ENCODE data around the gene CUBN. TPM values are rescaled to one million over a fixed set of nuclear protein-coding genes. Genes with fewer than 3 reads are reported as not detected.

Gene CUBN
- total RNA-seq, 1 donor from 2014 or later, result 0.32 TPM

GRCh38 chr10:17162828-17163227 lies 33.2 kb upstream of the CUBN start:
- H3K9me3 Mint-ChIP-seq (ENCODE audit: unreplicated experiment), result no peaks in the 10 kb centered on the region
- no peaks in the 10 kb centered on the region for H3K36me3 Mint-ChIP-seq (ENCODE audit: unreplicated experiment)
- H3K27ac Mint-ChIP-seq (ENCODE audit: unreplicated experiment), result no peak overlapping the region
- DNase-seq, result no peak
- no peaks in the 10 kb centered on the region for H3K27me3 Mint-ChIP-seq (ENCODE audit: unreplicated experiment)
- TF ChIP-seq, protein P1, sequence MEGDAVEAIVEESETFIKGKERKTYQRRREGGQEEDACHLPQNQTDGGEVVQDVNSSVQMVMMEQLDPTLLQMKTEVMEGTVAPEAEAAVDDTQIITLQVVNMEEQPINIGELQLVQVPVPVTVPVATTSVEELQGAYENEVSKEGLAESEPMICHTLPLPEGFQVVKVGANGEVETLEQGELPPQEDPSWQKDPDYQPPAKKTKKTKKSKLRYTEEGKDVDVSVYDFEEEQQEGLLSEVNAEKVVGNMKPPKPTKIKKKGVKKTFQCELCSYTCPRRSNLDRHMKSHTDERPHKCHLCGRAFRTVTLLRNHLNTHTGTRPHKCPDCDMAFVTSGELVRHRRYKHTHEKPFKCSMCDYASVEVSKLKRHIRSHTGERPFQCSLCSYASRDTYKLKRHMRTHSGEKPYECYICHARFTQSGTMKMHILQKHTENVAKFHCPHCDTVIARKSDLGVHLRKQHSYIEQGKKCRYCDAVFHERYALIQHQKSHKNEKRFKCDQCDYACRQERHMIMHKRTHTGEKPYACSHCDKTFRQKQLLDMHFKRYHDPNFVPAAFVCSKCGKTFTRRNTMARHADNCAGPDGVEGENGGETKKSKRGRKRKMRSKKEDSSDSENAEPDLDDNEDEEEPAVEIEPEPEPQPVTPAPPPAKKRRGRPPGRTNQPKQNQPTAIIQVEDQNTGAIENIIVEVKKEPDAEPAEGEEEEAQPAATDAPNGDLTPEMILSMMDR (IDR thresholded peaks at IDR 0.05; ENCODE audit: partially characterized antibody, unreplicated experiment), result no peak
- H3K4me3 Mint-ChIP-seq (ENCODE audit: unreplicated experiment), result no peak overlapping the region
- H3K4me1 Mint-ChIP-seq (ENCODE audit: low read depth, unreplicated experiment), result no peaks in the 10 kb centered on the region

GRCh38 chr10:17161775-17162174 lies 32.2 kb upstream of the CUBN start:
- H3K27me3 Mint-ChIP-seq (ENCODE audit: unreplicated experiment), result no peaks in the 10 kb centered on the region
- H3K4me3 Mint-ChIP-seq (ENCODE audit: unreplicated experiment), result no peak overlapping the region
- H3K27ac Mint-ChIP-seq (ENCODE audit: unreplicated experiment), result no peak overlapping the region
- no peak for DNase-seq
- H3K4me1 Mint-ChIP-seq (ENCODE audit: low read depth, unreplicated experiment), result no peaks in the 10 kb centered on the region
- H3K9me3 Mint-ChIP-seq (ENCODE audit: unreplicated experiment), result no peaks in the 10 kb centered on the region
- TF ChIP-seq, protein P1 (IDR thresholded peaks at IDR 0.05; ENCODE audit: partially characterized antibody, unreplicated experiment), result no peak
- H3K36me3 Mint-ChIP-seq (ENCODE audit: unreplicated experiment), result no peaks in the 10 kb centered on the region

- H3K4me1 Mint-ChIP-seq (ENCODE audit: low read depth, unreplicated experiment), result no peaks in the 10 kb centered on the region
- TF ChIP-seq, protein P1 (IDR thresholded peaks at IDR 0.05; ENCODE audit: partially characterized antibody, unreplicated experiment), result no peak
Measured at GRCh38 chr10:17157024-17157423, 27.4 kb upstream of the CUBN start.

GRCh38 chr10:17155826-17156225 lies 26.2 kb upstream of the CUBN start:
- Mint-ChIP-seq H3K27me3 (ENCODE audit: unreplicated experiment) (no peaks in the 10 kb centered on the region), H3K4me3 (ENCODE audit: unreplicated experiment) (no peak overlapping the region), H3K4me1 (ENCODE audit: low read depth, unreplicated experiment) (no peaks in the 10 kb centered on the region), H3K36me3 (ENCODE audit: unreplicated experiment) (no peaks in the 10 kb centered on the region), H3K27ac (ENCODE audit: unreplicated experiment) (no peak overlapping the region), H3K9me3 (ENCODE audit: unreplicated experiment) (no peaks in the 10 kb centered on the region)
- TF ChIP-seq, protein P1 (IDR thresholded peaks at IDR 0.05; ENCODE audit: partially characterized antibody, unreplicated experiment), result no peak
- DNase-seq, result no peak

More at GRCh38 chr10:17157024-17157423, 27.4 kb upstream of the CUBN start:
- H3K9me3 Mint-ChIP-seq (ENCODE audit: unreplicated experiment), result no peaks in the 10 kb centered on the region
- H3K36me3 Mint-ChIP-seq (ENCODE audit: unreplicated experiment), result no peaks in the 10 kb centered on the region
- H3K4me3 Mint-ChIP-seq (ENCODE audit: unreplicated experiment), result no peak overlapping the region
- no peaks in the 10 kb centered on the region for H3K27me3 Mint-ChIP-seq (ENCODE audit: unreplicated experiment)
- no peak for DNase-seq
- H3K27ac Mint-ChIP-seq (ENCODE audit: unreplicated experiment), result no peak overlapping the region

DNA sequence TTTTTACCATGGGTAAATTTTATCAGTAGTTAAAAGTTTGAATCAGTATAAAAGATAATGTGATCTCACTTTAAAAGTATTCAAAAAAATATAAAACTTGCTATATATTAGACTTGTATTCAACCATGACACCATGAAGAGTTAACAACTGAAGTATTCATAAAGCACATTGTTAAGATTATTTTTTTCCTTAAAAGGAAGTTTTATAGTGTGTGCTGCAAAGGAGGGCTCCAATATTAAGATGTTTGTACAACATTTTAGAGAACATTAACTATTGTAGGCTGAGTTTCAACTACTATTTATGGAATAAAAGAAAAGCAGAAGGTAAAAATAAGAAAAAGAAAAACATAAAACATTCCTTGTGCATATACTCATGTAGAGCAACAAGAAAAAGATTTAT lies 24.5 kb upstream of the CUBN start:
- H3K36me3 Mint-ChIP-seq (ENCODE audit: unreplicated experiment), result no peaks in the 10 kb centered on the region

More for the DNA sequence above, 24.5 kb upstream of the CUBN start:
- Mint-ChIP-seq H3K9me3 (ENCODE audit: unreplicated experiment) (no peaks in the 10 kb centered on the region), H3K4me3 (ENCODE audit: unreplicated experiment) (no peak overlapping the region), H3K27me3 (ENCODE audit: unreplicated experiment) (no peaks in the 10 kb centered on the region), H3K4me1 (ENCODE audit: low read depth, unreplicated experiment) (no peaks in the 10 kb centered on the region), H3K27ac (ENCODE audit: unreplicated experiment) (no peak overlapping the region)
- DNase-seq, result no peak
- TF ChIP-seq, protein P1 (IDR thresholded peaks at IDR 0.05; ENCODE audit: partially characterized antibody, unreplicated experiment), result no peak
